ENCODE results near the gene ZWILCH. TPM values are rescaled to one million over a fixed set of nuclear protein-coding genes. Genes with fewer than 3 reads are reported as not detected.
A peak's percentile ranks its signal among the peaks of the same experiment; 100 is the strongest.
"Not testable (repeated sequence)": the region's sequence is repeated elsewhere in the genome, so short reads cannot be mapped to it uniquely, and the experiment has no call there.

ZWILCH gene
- total RNA-seq, 2 experiments from 2014 or later: 36.9 to 50.2 TPM

DNA sequence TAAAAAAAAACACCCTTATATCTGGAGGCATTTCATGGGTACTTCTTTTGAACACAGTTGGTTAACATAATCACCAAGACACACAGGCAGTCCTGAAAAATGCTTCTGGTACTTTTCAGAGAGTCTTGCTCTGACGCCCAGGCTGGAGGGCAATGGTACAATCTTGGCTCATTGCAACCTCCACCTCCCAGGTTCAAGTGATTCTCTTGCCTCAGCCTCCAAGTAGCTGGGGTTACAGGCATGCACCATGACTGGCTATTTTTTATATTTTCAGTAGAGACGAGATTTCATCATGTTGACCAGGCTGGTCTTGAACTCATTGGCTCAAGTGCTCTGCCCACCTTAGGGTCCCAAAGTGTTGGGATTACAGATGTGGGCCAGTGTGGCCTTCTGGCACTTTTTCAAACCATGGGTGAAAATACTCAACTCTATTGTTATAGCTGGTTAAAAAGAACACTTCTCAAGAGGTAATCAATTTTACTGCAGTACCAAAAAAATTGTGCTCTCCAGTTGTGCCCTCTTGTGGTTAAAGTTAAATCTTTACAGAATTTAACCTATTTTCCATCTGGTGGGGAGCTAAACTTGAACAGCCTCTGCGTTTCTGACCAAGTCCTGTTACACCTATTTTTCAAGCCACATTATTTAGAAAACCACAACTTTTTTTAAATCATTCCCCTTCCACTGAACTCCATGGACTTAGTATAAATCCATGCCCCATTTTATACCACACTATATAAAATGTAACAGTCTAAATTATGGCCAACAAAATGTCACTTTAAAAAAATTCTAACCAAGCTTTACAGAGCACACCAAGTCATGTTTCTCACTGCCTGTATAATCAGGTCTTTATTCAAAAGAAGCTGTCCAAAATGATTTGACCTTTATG is 6.4 kb upstream of the ZWILCH start:
- Histone ChIP-seq H3K9me2 (ENCODE audit: insufficient read depth, low read length) (no peaks in the 10 kb centered on the region), H3K4me2 (ENCODE audit: low read length) (peak overlapping the region; percentile 82), H3K4me3 (ENCODE audit: low read depth, low read length, poor library complexity, severe bottlenecking) (peak overlapping the region; percentile 87), H3K36me3 (ENCODE audit: insufficient read depth, low read length) (peaks cover 99% of the 10 kb centered on the region), H3K4me1 (ENCODE audit: insufficient read depth, low read length, poor library complexity, severe bottlenecking) (peaks cover 59% of the 10 kb centered on the region), H2AFZ (ENCODE audit: low read length) (no peak overlapping the region), H3K79me2 (ENCODE audit: insufficient read depth, low read depth, low read length) (peaks cover 53% of the 10 kb centered on the region), H3K9me3 (ENCODE audit: low read length) (no peaks in the 10 kb centered on the region), H3K27ac (ENCODE audit: low read depth, low read length, poor library complexity, severe bottlenecking) (peak overlapping the region; percentile 85), H4K20me1 (ENCODE audit: insufficient read depth, low read length) (peaks cover 35% of the 10 kb centered on the region)
- intact Hi-C loops (cut with micrococcal nuclease; ENCODE audit: unreplicated experiment): loop anchor here (2.0 to 5.0 kb wide), 3 partner anchors 126 to 204 kb away; partner anchors contain the start of gene TIPIN
- TF ChIP-seq EZH2phosphoT487 (IDR thresholded peaks at IDR 0.05; ENCODE audit: borderline replicate concordance, low read depth, low read length): no peak
- TF ChIP-seq, protein P1, sequence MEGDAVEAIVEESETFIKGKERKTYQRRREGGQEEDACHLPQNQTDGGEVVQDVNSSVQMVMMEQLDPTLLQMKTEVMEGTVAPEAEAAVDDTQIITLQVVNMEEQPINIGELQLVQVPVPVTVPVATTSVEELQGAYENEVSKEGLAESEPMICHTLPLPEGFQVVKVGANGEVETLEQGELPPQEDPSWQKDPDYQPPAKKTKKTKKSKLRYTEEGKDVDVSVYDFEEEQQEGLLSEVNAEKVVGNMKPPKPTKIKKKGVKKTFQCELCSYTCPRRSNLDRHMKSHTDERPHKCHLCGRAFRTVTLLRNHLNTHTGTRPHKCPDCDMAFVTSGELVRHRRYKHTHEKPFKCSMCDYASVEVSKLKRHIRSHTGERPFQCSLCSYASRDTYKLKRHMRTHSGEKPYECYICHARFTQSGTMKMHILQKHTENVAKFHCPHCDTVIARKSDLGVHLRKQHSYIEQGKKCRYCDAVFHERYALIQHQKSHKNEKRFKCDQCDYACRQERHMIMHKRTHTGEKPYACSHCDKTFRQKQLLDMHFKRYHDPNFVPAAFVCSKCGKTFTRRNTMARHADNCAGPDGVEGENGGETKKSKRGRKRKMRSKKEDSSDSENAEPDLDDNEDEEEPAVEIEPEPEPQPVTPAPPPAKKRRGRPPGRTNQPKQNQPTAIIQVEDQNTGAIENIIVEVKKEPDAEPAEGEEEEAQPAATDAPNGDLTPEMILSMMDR (conservative IDR thresholded peaks at IDR 0.05; ENCODE audit: low read length): peak; percentile 78
- DNase-seq (ENCODE audit: low spot score): peak; percentile 60
- CTCF ChIA-PET (ENCODE audit: unreplicated experiment): interaction anchor here (1.0 kb wide), 1 partner anchor 111 kb away, joined by 3 read pairs; no protein-coding TSS in a partner anchor
- POLR2A ChIA-PET: interaction anchor here (0.6 to 1.1 kb wide), 3 partner anchors 111 to 205 kb away, joined by 3 to 7 read pairs (median 3); no protein-coding TSS in a partner anchor
- BruUV-seq (replicated peaks): no TSS peak

DNA sequence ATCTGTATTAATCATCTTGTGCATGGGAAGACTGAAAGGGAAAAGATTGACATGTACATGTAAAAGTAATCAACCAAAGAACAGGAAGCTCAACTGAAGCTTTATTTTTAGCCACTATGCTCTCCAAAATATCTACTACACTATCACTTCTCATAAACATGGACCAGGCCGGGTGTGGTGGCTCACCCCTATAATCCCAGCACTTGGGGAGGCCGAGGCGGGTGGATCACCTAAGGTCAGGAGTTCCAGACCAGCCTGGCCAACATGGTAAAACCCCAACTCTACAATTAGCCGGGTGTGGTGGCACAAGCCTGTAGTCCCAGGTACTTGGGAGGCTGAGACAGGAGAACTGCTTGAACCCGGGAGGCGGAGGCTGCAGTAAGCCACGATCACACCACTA is 4.8 kb upstream of the ZWILCH start:
- H3K4me3 ChIP-seq (ENCODE audit: low read depth, low read length, poor library complexity, severe bottlenecking): peak overlapping the region; percentile 100
- peaks cover 69% of the 10 kb centered on the region for H3K79me2 ChIP-seq (ENCODE audit: insufficient read depth, low read depth, low read length)
- peak overlapping the region; percentile 85 for H3K27ac ChIP-seq (ENCODE audit: low read depth, low read length, poor library complexity, severe bottlenecking)
- H3K9me2 ChIP-seq (ENCODE audit: insufficient read depth, low read length); BruUV-seq (replicated peaks); DNase-seq (ENCODE audit: low spot score); H3K9me3 ChIP-seq (ENCODE audit: low read length); CTCF ChIA-PET (ENCODE audit: unreplicated experiment); H2AFZ ChIP-seq (ENCODE audit: low read length): not testable (repeated sequence)
- peak overlapping the region; percentile 78 for H3K4me2 ChIP-seq (ENCODE audit: low read length)
- peaks cover 59% of the 10 kb centered on the region for H3K4me1 ChIP-seq (ENCODE audit: insufficient read depth, low read length, poor library complexity, severe bottlenecking)
- POLR2A ChIA-PET: interaction anchor here (1.0 kb wide), 1 partner anchor 8 kb away, joined by 5 read pairs; no protein-coding TSS in a partner anchor
- H3K36me3 ChIP-seq (ENCODE audit: insufficient read depth, low read length): peaks cover 91% of the 10 kb centered on the region
- intact Hi-C loops (cut with micrococcal nuclease; ENCODE audit: unreplicated experiment): loop anchor here (10.0 kb wide), 3 partner anchors 204 to 1024 kb away; partner anchors contain the start of genes C15orf61 and SMAD6
- H4K20me1 ChIP-seq (ENCODE audit: insufficient read depth, low read length): peaks cover 41% of the 10 kb centered on the region

DNA sequence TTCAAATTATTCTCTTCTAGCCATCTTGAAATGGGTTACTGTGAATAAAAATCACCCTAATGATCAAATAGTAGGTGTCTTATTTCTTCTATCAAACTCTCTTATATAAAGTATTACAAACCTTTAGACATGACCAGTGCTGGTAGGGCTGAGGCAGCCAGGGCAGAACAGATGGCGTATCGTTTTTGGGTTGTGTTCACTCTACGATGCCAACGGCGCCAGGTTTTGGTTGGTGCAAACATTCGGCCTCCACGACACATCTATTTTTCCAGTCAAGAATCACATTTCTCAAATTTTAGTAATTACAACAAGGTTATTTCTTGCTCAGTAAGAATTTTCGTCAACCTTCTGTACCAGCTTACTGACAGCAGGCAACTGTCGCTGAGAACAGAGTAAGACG is 2.6 kb upstream of the ZWILCH start:
- no TSS peak for BruUV-seq (replicated peaks)
- Histone ChIP-seq H4K20me1 (ENCODE audit: insufficient read depth, low read length) (peaks cover 41% of the 10 kb centered on the region), H3K79me2 (ENCODE audit: insufficient read depth, low read depth, low read length) (peaks cover 76% of the 10 kb centered on the region), H3K9me3 (ENCODE audit: low read length) (no peaks in the 10 kb centered on the region), H3K9me2 (ENCODE audit: insufficient read depth, low read length) (no peaks in the 10 kb centered on the region), H3K4me1 (ENCODE audit: insufficient read depth, low read length, poor library complexity, severe bottlenecking) (peaks cover 56% of the 10 kb centered on the region), H3K27ac (ENCODE audit: low read depth, low read length, poor library complexity, severe bottlenecking) (peak overlapping the region; percentile 85), H3K36me3 (ENCODE audit: insufficient read depth, low read length) (peaks cover 70% of the 10 kb centered on the region), H3K4me2 (ENCODE audit: low read length) (peak overlapping the region; percentile 78), H2AFZ (ENCODE audit: low read length) (no peak overlapping the region), H3K4me3 (ENCODE audit: low read depth, low read length, poor library complexity, severe bottlenecking) (peak overlapping the region; percentile 100)
- intact Hi-C loops (cut with micrococcal nuclease; ENCODE audit: unreplicated experiment): loop anchor here (10.0 kb wide), 3 partner anchors 202 to 1022 kb away; partner anchors contain the start of genes C15orf61 and SMAD6
- no peak for TF ChIP-seq EZH2phosphoT487 (IDR thresholded peaks at IDR 0.05; ENCODE audit: borderline replicate concordance, low read depth, low read length)
- TF ChIP-seq, protein P1 (conservative IDR thresholded peaks at IDR 0.05; ENCODE audit: low read length): no peak
- CTCF ChIA-PET (ENCODE audit: unreplicated experiment): no interaction called here
- POLR2A ChIA-PET: no interaction called here
- no peak for DNase-seq (ENCODE audit: low spot score)

DNA sequence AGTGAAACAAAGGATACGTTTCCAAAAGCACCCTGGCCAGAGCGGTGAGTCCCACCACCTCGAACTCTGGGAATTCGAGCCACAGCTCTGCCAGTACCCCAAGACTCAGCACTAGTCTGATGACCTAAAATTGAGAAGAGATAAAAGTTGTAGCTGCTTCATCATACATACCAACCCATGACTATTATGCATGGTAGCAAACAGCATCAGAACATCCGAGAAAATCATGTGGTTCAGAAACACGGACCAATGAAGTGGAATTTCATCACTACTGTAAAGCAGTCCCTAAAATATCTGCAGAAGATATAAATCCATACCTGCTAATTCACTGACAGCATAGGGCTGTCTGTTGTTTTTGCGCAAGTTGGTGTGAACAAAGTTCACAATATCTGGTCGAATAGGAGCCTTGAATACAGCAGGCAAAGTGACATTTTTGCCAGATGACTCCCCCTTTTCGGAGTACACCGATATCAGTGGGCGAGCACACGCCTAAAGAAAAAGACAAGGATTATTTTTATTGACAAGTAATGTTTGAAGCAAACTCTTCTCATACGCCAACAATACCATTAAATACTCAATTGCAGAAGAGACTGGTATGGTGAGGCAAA is 2.0 kb upstream of the ZWILCH start:
- H3K9me3 ChIP-seq (ENCODE audit: low read length); CTCF ChIA-PET (ENCODE audit: unreplicated experiment); H2AFZ ChIP-seq (ENCODE audit: low read length); DNase-seq (ENCODE audit: low spot score); H3K9me2 ChIP-seq (ENCODE audit: insufficient read depth, low read length); BruUV-seq (replicated peaks): not testable (repeated sequence)
- H3K4me1 ChIP-seq (ENCODE audit: insufficient read depth, low read length, poor library complexity, severe bottlenecking): peaks cover 58% of the 10 kb centered on the region
- intact Hi-C loops (cut with micrococcal nuclease; ENCODE audit: unreplicated experiment): loop anchor here (10.0 kb wide), 3 partner anchors 202 to 1022 kb away; partner anchors contain the start of genes C15orf61 and SMAD6
- H3K36me3 ChIP-seq (ENCODE audit: insufficient read depth, low read length): peaks cover 65% of the 10 kb centered on the region
- H4K20me1 ChIP-seq (ENCODE audit: insufficient read depth, low read length): peaks cover 41% of the 10 kb centered on the region
- peak overlapping the region; percentile 78 for H3K4me2 ChIP-seq (ENCODE audit: low read length)
- H3K79me2 ChIP-seq (ENCODE audit: insufficient read depth, low read depth, low read length): peaks cover 82% of the 10 kb centered on the region
- peak overlapping the region; percentile 85 for H3K27ac ChIP-seq (ENCODE audit: low read depth, low read length, poor library complexity, severe bottlenecking)
- POLR2A ChIA-PET: interaction anchor here (0.6 to 1.2 kb wide), 3 partner anchors 11 to 183 kb away, joined by 3 to 6 read pairs (median 5); no protein-coding TSS in a partner anchor
- H3K4me3 ChIP-seq (ENCODE audit: low read depth, low read length, poor library complexity, severe bottlenecking): peak overlapping the region; percentile 100
